ENCODE results near the gene ZMAT2. TPM values are rescaled to one million over a fixed set of nuclear protein-coding genes. Genes with fewer than 3 reads are reported as not detected.
"Not testable (repeated sequence)": the region's sequence is repeated elsewhere in the genome, so short reads cannot be mapped to it uniquely, and the experiment has no call there.

The ZMAT2 gene
- total RNA-seq, 6 donors from 2014 or later: 18.5 to 49.9 (median 35.0) TPM

DNA sequence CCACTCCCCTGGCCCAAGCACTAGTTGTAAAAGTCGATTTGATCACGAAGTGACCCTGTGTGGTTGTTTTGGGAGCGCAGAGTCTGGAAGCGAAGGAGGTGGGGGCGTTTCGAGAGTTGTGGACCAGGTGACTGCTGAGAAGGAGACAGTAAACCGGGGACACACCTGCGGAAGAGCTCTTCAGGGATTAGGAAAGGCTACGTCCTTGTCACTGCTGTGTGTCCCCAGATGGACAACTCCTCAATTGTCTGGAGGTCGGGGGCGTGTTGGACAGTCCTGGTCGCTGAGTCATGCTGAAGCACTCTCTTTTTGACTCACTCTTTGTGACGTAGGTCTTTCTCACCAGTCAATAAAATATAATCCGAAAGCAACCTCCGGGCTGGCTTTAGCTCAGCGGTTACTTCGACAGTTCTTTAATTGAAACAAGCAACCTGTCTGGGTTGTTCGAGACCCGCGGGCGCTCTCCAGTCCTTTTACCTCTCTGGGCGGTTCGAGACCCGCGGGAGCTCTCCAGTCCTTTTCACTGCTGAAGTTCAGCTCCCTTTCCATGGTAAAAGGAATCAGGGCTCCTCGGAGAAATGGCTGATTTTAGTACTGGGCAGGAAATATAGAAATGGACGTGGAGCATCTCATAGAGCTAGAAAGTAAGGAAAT lies 10.8 kb downstream of the ZMAT2 start:
- Histone ChIP-seq H3K4me3 (peak overlapping the region; percentile 56 to 67 (median 57)), H3K27me3 (no peaks in the 10 kb centered on the region), H3K27ac (peak overlapping the region; percentile 82 to 94 (median 90)), H3K36me3 (peaks cover 0 to 18% (median 6%) of the 10 kb centered on the region in 4 donors), H3K4me1 (peaks cover 0 to 7% (median 3%) of the 10 kb centered on the region in 4 donors), H3K9me3 (no peaks in the 10 kb centered on the region)
- DNase-seq (peak; percentile 18 to 92), ATAC-seq (ENCODE audit: low FRiP score in 2 of 2) (peak; percentile 95 to 96)
- 1% methylated on average over 27 of the region's 27 CpGs for WGBS, 2 donors
- peak in 1 of 4 donors; percentile 54 for TF ChIP-seq EP300 (IDR thresholded peaks at IDR 0.05)
- TF ChIP-seq POLR2AphosphoS5 (IDR thresholded peaks at IDR 0.05): peak; percentile 83 to 85
- TF ChIP-seq, protein P1, sequence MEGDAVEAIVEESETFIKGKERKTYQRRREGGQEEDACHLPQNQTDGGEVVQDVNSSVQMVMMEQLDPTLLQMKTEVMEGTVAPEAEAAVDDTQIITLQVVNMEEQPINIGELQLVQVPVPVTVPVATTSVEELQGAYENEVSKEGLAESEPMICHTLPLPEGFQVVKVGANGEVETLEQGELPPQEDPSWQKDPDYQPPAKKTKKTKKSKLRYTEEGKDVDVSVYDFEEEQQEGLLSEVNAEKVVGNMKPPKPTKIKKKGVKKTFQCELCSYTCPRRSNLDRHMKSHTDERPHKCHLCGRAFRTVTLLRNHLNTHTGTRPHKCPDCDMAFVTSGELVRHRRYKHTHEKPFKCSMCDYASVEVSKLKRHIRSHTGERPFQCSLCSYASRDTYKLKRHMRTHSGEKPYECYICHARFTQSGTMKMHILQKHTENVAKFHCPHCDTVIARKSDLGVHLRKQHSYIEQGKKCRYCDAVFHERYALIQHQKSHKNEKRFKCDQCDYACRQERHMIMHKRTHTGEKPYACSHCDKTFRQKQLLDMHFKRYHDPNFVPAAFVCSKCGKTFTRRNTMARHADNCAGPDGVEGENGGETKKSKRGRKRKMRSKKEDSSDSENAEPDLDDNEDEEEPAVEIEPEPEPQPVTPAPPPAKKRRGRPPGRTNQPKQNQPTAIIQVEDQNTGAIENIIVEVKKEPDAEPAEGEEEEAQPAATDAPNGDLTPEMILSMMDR (IDR thresholded peaks at IDR 0.05): no peak
- TF ChIP-seq POLR2A (IDR thresholded peaks at IDR 0.05): peak in 3 of 4 donors; percentile 35 to 66 (median 48)

- 87 to 97% methylated on average over 1 of the region's 1 CpG for WGBS, 2 donors
Observed at GRCh38 chr5:140711794-140712193, 11.5 kb downstream of the ZMAT2 start.

GRCh38 chr5:140713562-140714094 lies 13.4 kb downstream of the ZMAT2 start:
- WGBS, 2 donors: 86 to 92% methylated on average over 1 of the region's 1 CpG
- Histone ChIP-seq H3K36me3 (no peaks in the 10 kb centered on the region), H3K27me3 (no peaks in the 10 kb centered on the region), H3K27ac (no peak overlapping the region), H3K9me3 (no peaks in the 10 kb centered on the region), H3K4me3 (no peak overlapping the region), H3K4me1 (peaks cover 0 to 7% (median 3%) of the 10 kb centered on the region in 4 donors)
- no peak for TF ChIP-seq EP300 (IDR thresholded peaks at IDR 0.05)
- ATAC-seq (ENCODE audit: low FRiP score in 2 of 2) (no peak), DNase-seq (no peak)

More at GRCh38 chr5:140711794-140712193, 11.5 kb downstream of the ZMAT2 start:
- DNase-seq: no peak
- H3K27ac ChIP-seq: peak overlapping the region in 3 of 4 donors; percentile 82 to 94 (median 87)
- H3K4me3 ChIP-seq: peak overlapping the region in 2 of 4 donors; percentile 56 to 58
- no peaks in the 10 kb centered on the region for H3K9me3 ChIP-seq
- no peak for ATAC-seq (ENCODE audit: low FRiP score in 2 of 2)
- H3K36me3 ChIP-seq: peaks cover 0 to 10% (median 0%) of the 10 kb centered on the region in 4 donors
- TF ChIP-seq POLR2AphosphoS5 (IDR thresholded peaks at IDR 0.05) (no peak), EP300 (IDR thresholded peaks at IDR 0.05) (no peak), POLR2A (IDR thresholded peaks at IDR 0.05) (no peak)
- TF ChIP-seq, protein P1 (IDR thresholded peaks at IDR 0.05): no peak
- peaks cover 0 to 7% (median 3%) of the 10 kb centered on the region in 4 donors for H3K4me1 ChIP-seq
- H3K27me3 ChIP-seq: no peaks in the 10 kb centered on the region

DNA sequence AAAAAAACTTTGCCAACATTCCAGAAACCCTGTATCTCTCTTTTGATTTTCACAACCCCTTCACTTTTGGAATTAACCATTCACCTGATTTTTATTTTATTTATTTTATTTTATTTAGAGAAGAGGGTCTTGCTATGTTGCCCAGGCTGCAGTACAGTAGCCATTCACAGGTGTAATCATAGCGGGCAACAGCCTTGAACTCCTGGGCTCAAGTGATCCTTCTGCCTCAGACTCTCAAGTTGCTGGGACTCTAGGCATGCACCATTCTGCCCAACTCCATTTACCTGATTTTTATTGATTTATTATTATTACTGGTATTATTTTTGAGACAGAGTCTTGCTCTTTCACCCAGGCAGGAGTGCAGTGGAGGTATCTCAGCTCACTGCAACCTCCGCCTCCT lies 16.0 kb downstream of the ZMAT2 start:
- H3K36me3 ChIP-seq: not testable (repeated sequence)
- WGBS, 2 donors: 92 to 95% methylated on average over 2 of the region's 2 CpGs

GRCh38 chr5:140718266-140718592 lies 18.0 kb downstream of the ZMAT2 start:
- WGBS, 2 donors: 79% methylated on average over 7 of the region's 7 CpGs
- Histone ChIP-seq H3K4me1 (peaks cover 0 to 4% (median 0%) of the 10 kb centered on the region in 4 donors), H3K27me3 (no peaks in the 10 kb centered on the region), H3K36me3 (no peaks in the 10 kb centered on the region), H3K27ac (no peak overlapping the region), H3K9me3 (no peaks in the 10 kb centered on the region), H3K4me3 (no peak overlapping the region)
- DNase-seq: no peak
- TF ChIP-seq EP300 (IDR thresholded peaks at IDR 0.05) (no peak), POLR2AphosphoS5 (IDR thresholded peaks at IDR 0.05) (no peak), POLR2A (IDR thresholded peaks at IDR 0.05) (no peak)
- TF ChIP-seq, protein P1 (IDR thresholded peaks at IDR 0.05): no peak
- no peak for ATAC-seq (ENCODE audit: low FRiP score in 2 of 2)

More for the DNA sequence above, 16.0 kb downstream of the ZMAT2 start:
- H3K9me3 ChIP-seq; H3K4me3 ChIP-seq; DNase-seq; H3K4me1 ChIP-seq; H3K27me3 ChIP-seq; ATAC-seq (ENCODE audit: low FRiP score in 2 of 2); H3K27ac ChIP-seq: not testable (repeated sequence)

DNA sequence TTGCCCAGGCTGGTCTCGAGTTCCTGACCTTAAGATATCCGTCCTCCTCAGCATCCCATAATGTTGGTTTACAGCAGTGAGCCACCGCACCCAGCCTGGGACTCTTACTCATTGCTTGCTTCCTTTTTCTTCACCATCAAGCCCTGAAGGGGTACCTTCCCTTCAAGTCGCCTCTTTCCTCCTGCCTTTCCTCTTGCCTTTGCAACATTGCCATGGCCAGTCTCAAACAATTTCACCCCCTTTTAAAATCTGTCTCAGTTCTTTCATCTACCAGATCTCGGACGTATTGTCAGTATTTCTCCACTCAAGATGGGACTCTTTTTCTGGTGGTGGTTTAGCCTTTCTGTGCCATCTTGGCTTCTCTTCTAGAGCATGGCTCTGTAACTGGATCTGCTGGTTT lies 20.5 kb downstream of the ZMAT2 start:
- not testable (repeated sequence) for H3K27me3 ChIP-seq; H3K27ac ChIP-seq; H3K9me3 ChIP-seq; H3K36me3 ChIP-seq; H3K4me3 ChIP-seq; ATAC-seq (ENCODE audit: low FRiP score in 2 of 2); DNase-seq; H3K4me1 ChIP-seq
- 56 to 63% methylated on average over 6 of the region's 6 CpGs for WGBS, 2 donors

GRCh38 chr5:140721395-140721794 lies 21.1 kb downstream of the ZMAT2 start:
- peaks cover 0 to 12% (median 0%) of the 10 kb centered on the region in 4 donors for H3K4me1 ChIP-seq
- DNase-seq; H3K36me3 ChIP-seq; H3K4me3 ChIP-seq; ATAC-seq (ENCODE audit: low FRiP score in 2 of 2); H3K9me3 ChIP-seq; H3K27me3 ChIP-seq; H3K27ac ChIP-seq: not testable (repeated sequence)
- 80 to 89% methylated on average over 5 of the region's 5 CpGs for WGBS, 2 donors

Data from upper lobe of left lung (tissue), 6 donors.